ENCODE results near the gene WDPCP.

DNA sequence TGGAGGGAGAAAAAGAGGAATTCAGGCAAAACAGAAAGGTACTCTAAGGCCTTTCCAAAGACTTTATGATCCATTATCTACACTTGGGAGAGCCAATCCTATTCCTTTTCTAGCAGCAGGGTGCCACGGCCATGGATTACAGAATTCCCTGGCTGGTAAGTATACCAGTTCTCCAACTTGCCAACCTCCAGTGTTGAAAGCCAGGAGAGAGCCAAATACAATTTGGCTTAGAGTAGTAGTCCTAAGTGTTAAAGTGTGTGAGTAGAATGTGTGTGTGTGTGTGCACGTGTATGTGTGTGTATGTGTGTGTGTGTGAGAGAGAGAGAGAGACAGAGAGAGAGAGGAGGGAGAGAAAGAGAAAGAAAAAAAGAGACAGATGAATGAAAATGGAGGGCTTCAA is 43.3 kb downstream of the WDPCP start:
- TF ChIP-seq, protein P1, sequence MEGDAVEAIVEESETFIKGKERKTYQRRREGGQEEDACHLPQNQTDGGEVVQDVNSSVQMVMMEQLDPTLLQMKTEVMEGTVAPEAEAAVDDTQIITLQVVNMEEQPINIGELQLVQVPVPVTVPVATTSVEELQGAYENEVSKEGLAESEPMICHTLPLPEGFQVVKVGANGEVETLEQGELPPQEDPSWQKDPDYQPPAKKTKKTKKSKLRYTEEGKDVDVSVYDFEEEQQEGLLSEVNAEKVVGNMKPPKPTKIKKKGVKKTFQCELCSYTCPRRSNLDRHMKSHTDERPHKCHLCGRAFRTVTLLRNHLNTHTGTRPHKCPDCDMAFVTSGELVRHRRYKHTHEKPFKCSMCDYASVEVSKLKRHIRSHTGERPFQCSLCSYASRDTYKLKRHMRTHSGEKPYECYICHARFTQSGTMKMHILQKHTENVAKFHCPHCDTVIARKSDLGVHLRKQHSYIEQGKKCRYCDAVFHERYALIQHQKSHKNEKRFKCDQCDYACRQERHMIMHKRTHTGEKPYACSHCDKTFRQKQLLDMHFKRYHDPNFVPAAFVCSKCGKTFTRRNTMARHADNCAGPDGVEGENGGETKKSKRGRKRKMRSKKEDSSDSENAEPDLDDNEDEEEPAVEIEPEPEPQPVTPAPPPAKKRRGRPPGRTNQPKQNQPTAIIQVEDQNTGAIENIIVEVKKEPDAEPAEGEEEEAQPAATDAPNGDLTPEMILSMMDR (conservative IDR thresholded peaks at IDR 0.05), result no peak
- no peak for TF ChIP-seq EZH2 (IDR thresholded peaks at IDR 0.05; ENCODE audit: low read depth)
